Endothelial cell of umbilical vein (primary cell): ENCODE results near the gene CDK6. TPM values are rescaled to one million over a fixed set of nuclear protein-coding genes. Genes with fewer than 3 reads are reported as not detected.
A peak's percentile ranks its signal among the peaks of the same experiment; 100 is the strongest.

Experiments
- BruUV-seq: library from RNA; stranded (reverse); fragments of 400-500 nt; replicated peaks from 2 replicates; lab custom pipeline; 2021; lab: Mats Ljungman, UMichigan
- CTCF ChIA-PET: fragments of 300-600, 350-600 bp; sonication (Branson Sonifier 250); formaldehyde crosslinking; loops from one replicate; lab custom pipeline; 2021; ENCODE audit warnings: antibody characterized with exemption, inconsistent platforms; lab: Charles Lee
- POLR2A ChIA-PET: fragments of 300-600, 350-600 bp; sonication (Branson Sonifier 250); formaldehyde crosslinking; loops from one replicate; lab custom pipeline; 2021; ENCODE audit warnings: antibody characterized with exemption, inconsistent platforms; lab: Charles Lee
- DNase-seq: peaks from one replicate; pipeline ENCODE4 v3.0.0-alpha.2; 2011; ENCODE audit warnings: low read depth, low spot score
- FAIRE-seq: peaks from 2 replicates; lab custom pipeline; 2011; peaks lifted over from hg19 to GRCh38; lab: Jason Lieb, UNC
- H2AFZ ChIP-seq: 2 replicates; pipeline ENCODE4 v1.6.0; 2012; ENCODE audit warnings: low read depth, low read length, control low read depth, inconsistent platforms
- H3K27ac ChIP-seq: 2 replicates; pipeline ENCODE4 v1.5.1; 2011; ENCODE audit warnings: low read depth, mild to moderate bottlenecking, control low read depth, low read length, moderate library complexity; ENCODE audit not compliant: insufficient read depth
- H3K27me3 ChIP-seq, 2 experiments: 2 replicates each; pipeline versions ENCODE4 v1.6.0 to v1.6.1; 2011; ENCODE audit warnings: low read length in 2 of 2, mixed read lengths in 1 of 2; ENCODE audit not compliant: control insufficient read depth in 2 of 2, insufficient read depth in 2 of 2
- H3K36me3 ChIP-seq, 2 experiments: 2 replicates in 1 of 2; 3 replicates in 1 of 2; pipeline ENCODE4 v1.5.1; 2011; ENCODE audit warnings: low read length in 2 of 2, mild to moderate bottlenecking in 1 of 2, moderate library complexity in 1 of 2; ENCODE audit not compliant: control insufficient read depth in 2 of 2, insufficient read depth in 2 of 2; ENCODE audit errors: extremely low read depth in 1 of 2
- H3K4me1 ChIP-seq: 3 replicates; pipeline ENCODE4 v1.5.1; 2011; ENCODE audit warnings: mild to moderate bottlenecking, low read length; ENCODE audit not compliant: control insufficient read depth, insufficient read depth; ENCODE audit errors: extremely low read depth
- H3K4me2 ChIP-seq: 2 replicates; pipeline ENCODE4 v1.6.1; 2011; ENCODE audit warnings: low read length, control low read depth, mixed read lengths; ENCODE audit not compliant: insufficient read depth
- H3K4me3 ChIP-seq, 3 experiments: fragments of 200-600 bp in 1 of 3; sonication (generic), shearing (Covaris generic) in 1 of 3; replicated peaks in 1 of 3; 2 replicates each; pipeline ENCODE4 v1.5.1; 2011 to 2016; ENCODE audit warnings: control low read depth in 3 of 3, low read length in 3 of 3, mild to moderate bottlenecking in 2 of 3, inconsistent platforms in 1 of 3, low read depth in 1 of 3, moderate library complexity in 1 of 3; ENCODE audit not compliant: insufficient read depth in 1 of 3
- H3K79me2 ChIP-seq: 2 replicates; pipeline ENCODE4 v1.6.0; 2012; ENCODE audit warnings: low read length, inconsistent platforms; ENCODE audit not compliant: control insufficient read depth, insufficient read depth
- H3K9ac ChIP-seq: replicated peaks from 2 replicates; pipeline ENCODE3; 2011; ENCODE audit warnings: low read length, control low read depth; ENCODE audit not compliant: insufficient read depth; ENCODE audit errors: extremely low read depth
- H3K9me1 ChIP-seq: replicated peaks from 3 replicates; pipeline ENCODE4 v1.6.0; 2011; ENCODE audit warnings: mild to moderate bottlenecking, low read length; ENCODE audit not compliant: control insufficient read depth, insufficient read depth; ENCODE audit errors: extremely low read depth
- H3K9me3 ChIP-seq: replicated peaks from 2 replicates; pipeline ENCODE4 v1.5.1; 2012; ENCODE audit warnings: low read length, inconsistent platforms; ENCODE audit not compliant: control insufficient read depth, insufficient read depth
- H4K20me1 ChIP-seq: replicated peaks from 2 replicates; pipeline ENCODE3; 2011; ENCODE audit warnings: mild to moderate bottlenecking, low read length; ENCODE audit not compliant: control insufficient read depth, insufficient read depth; ENCODE audit errors: extremely low read depth
- CTCF ChIP-seq, 2 donors: IDR thresholded peaks; 1 replicate in 1 of 2; 2 replicates in 1 of 2; pipeline ENCODE4 v1.5.1; 2011; ENCODE audit warnings: low read length in 2 of 2, mild to moderate bottlenecking in 2 of 2, moderate library complexity in 2 of 2, control low read depth in 1 of 2, inconsistent platforms in 1 of 2, low read depth in 1 of 2; ENCODE audit not compliant: insufficient read depth in 1 of 2; ENCODE audit errors: extremely low read depth in 1 of 2
- EZH2 ChIP-seq: IDR thresholded peaks from 2 replicates; pipeline ENCODE4 v1.6.1; 2012; ENCODE audit warnings: borderline replicate concordance, low read depth, mild to moderate bottlenecking, moderate library complexity, low read length, inconsistent platforms; ENCODE audit not compliant: severe bottlenecking
- FOS ChIP-seq: IDR thresholded peaks from 2 replicates; pipeline ENCODE4 v1.6.1; 2011; ENCODE audit warnings: mild to moderate bottlenecking, low read length, moderate library complexity, borderline replicate concordance; ENCODE audit not compliant: insufficient read depth
- GATA2 ChIP-seq: IDR thresholded peaks from 2 replicates; pipeline ENCODE4 v1.7.0; 2011; ENCODE audit warnings: low read depth, mild to moderate bottlenecking, moderate library complexity, mixed read lengths, low read length; ENCODE audit not compliant: insufficient read length, insufficient read depth
- JUN ChIP-seq: IDR thresholded peaks from 2 replicates; pipeline ENCODE4 v1.6.1; 2011; ENCODE audit warnings: borderline replicate concordance, low read depth; ENCODE audit not compliant: insufficient read length, insufficient read depth
- MAX ChIP-seq: IDR thresholded peaks from 2 replicates; pipeline ENCODE4 v1.6.1; 2011; ENCODE audit not compliant: insufficient read depth, insufficient read length
- POLR2A ChIP-seq: IDR thresholded peaks from 2 replicates; pipeline ENCODE4 v1.6.1; 2012; ENCODE audit warnings: low read depth, mild to moderate bottlenecking, control low read depth, low read length
- POLR2AphosphoS5 ChIP-seq: IDR thresholded peaks from 2 replicates; pipeline ENCODE4 v1.6.1; 2012; ENCODE audit warnings: low read depth, mild to moderate bottlenecking, control low read depth, low read length, moderate library complexity; ENCODE audit not compliant: insufficient read depth
- dilution Hi-C: fragments of 300-500 bp; cut with MboI; formaldehyde crosslinking; loops from one replicate; pipeline ENCODE4 v1.15.0; 2019; ENCODE audit warnings: low sequenced_read_pairs; ENCODE audit not compliant: extremely low pct_ligation_motif_present
- intact Hi-C: fragments of 100-400 bp; cut with micrococcal nuclease; formaldehyde crosslinking; loops from one replicate; pipeline ENCODE4 v1.10.0; 2022
- polyA plus RNA-seq, 4 experiments: library from polyadenylated mRNA; depleted of rRNA in 3 of 4; stranded (reverse) in 3 of 4; unstranded in 1 of 4; fragments of >200 nt; gene quantifications; 2 replicates each; pipeline versions ENCODE4 v1.2.1 to v1.2.3, GENCODE V29; 2011 to 2012; ENCODE audit warnings: missing spikeins in 1 of 4
- total RNA-seq: library from RNA; stranded (reverse); gene quantifications from 2 replicates; pipeline ENCODE4 v1.2.3, GENCODE V29; 2021

Gene CDK6
- total and polyA plus RNA-seq, 2 donors (not counting 3 experiments of a cell fraction or from before 2014, with no cell fraction given): 6.0 to 28.2 TPM

- dilution Hi-C loops: no loop called here
- no peak for FAIRE-seq
- no peak for DNase-seq
- no peaks in the 10 kb centered on the region for H4K20me1 ChIP-seq
- CTCF ChIA-PET: interaction anchor here (1.3 kb wide), 1 partner anchor 15 kb away, joined by 7 read pairs; no protein-coding TSS in a partner anchor
- TF ChIP-seq FOS: peak; percentile 9
- TF ChIP-seq GATA2: no peak
- TF ChIP-seq POLR2AphosphoS5: no peak
- no peak for TF ChIP-seq JUN
- no peak for TF ChIP-seq EZH2
- TF ChIP-seq MAX: no peak
- TF ChIP-seq POLR2A: no peak
- TF ChIP-seq CTCF (IDR thresholded peaks at IDR 0.05; ENCODE audit: extremely low read depth in 1 of 2, insufficient read depth in 1 of 2, low read depth in 1 of 2, low read length in 2 of 2): no peak
- POLR2A ChIA-PET: no interaction called here
- no peaks in the 10 kb centered on the region for H3K79me2 ChIP-seq
- no peak overlapping the region for H3K9ac ChIP-seq
- no peak overlapping the region for H3K4me3 ChIP-seq
- H3K9me1 ChIP-seq: no peaks in the 10 kb centered on the region
- intact Hi-C loops: no loop called here
- H3K27me3 ChIP-seq: peaks cover 9 to 11% of the 10 kb centered on the region in 2 experiments
- BruUV-seq: no TSS peak
- no peak overlapping the region for H3K27ac ChIP-seq
- H3K36me3 ChIP-seq: no peaks in the 10 kb centered on the region
- no peak overlapping the region for H3K4me2 ChIP-seq
- no peaks in the 10 kb centered on the region for H3K4me1 ChIP-seq
- H3K9me3 ChIP-seq: no peaks in the 10 kb centered on the region
- H2AFZ ChIP-seq: no peak overlapping the region
Observed at GRCh38 chr7:92595281-92595680, 241.1 kb downstream of the CDK6 start.
